AML-193 (cell line): ENCODE measurements around the gene RHOF.
"Not testable (repeated sequence)": the region's sequence is repeated elsewhere in the genome, so short reads cannot be mapped to it uniquely, and the experiment has no call there.

ENCODE experiments used
- DNase-seq, 2 experiments: peaks; one replicate each; lab custom pipeline; 2025; lab: John Stamatoyannopoulos, UW

The RHOF gene

GRCh38 chr12:121775501-121775900 is 18.0 kb downstream of the RHOF start:
- DNase-seq = no peak

GRCh38 chr12:121774968-121775474 is 18.5 kb downstream of the RHOF start:
- DNase-seq = no peak

GRCh38 chr12:121773011-121773777 is 20.3 kb downstream of the RHOF start:
- DNase-seq = peak; percentile 69 to 77

GRCh38 chr12:121770813-121771625 is 22.5 kb downstream of the RHOF start:
- no peak for DNase-seq

GRCh38 chr12:121770388-121770787 is 23.1 kb downstream of the RHOF start:
- DNase-seq = no peak

- DNase-seq = no peak
Measured at GRCh38 chr12:121769831-121770301, 23.6 kb downstream of the RHOF start.

- DNase-seq = no peak
Measured at GRCh38 chr12:121769297-121769830, 24.1 kb downstream of the RHOF start.

GRCh38 chr12:121767525-121768016 is 25.9 kb downstream of the RHOF start:
- DNase-seq = no peak

- DNase-seq = no peak
Measured at GRCh38 chr12:121766290-121767039, 27.0 kb downstream of the RHOF start.

GRCh38 chr12:121765573-121765972 is 27.9 kb downstream of the RHOF start:
- no peak for DNase-seq

- DNase-seq = no peak
Measured at GRCh38 chr12:121764808-121765207, 28.7 kb downstream of the RHOF start.

GRCh38 chr12:121762269-121762668 is 31.2 kb downstream of the RHOF start:
- DNase-seq = no peak

GRCh38 chr12:121758536-121758935 is 35.0 kb downstream of the RHOF start:
- DNase-seq = not testable (repeated sequence)

- no peak for DNase-seq
Measured at GRCh38 chr12:121755591-121755990, 37.9 kb downstream of the RHOF start.

- no peak for DNase-seq
Measured at GRCh38 chr12:121754836-121755235, 38.7 kb downstream of the RHOF start.

GRCh38 chr12:121753844-121754264 is 39.6 kb downstream of the RHOF start:
- no peak for DNase-seq

- no peak for DNase-seq
Measured at GRCh38 chr12:121751749-121752351, 41.6 kb downstream of the RHOF start.

- no peak for DNase-seq
Measured at GRCh38 chr12:121751034-121751433, 42.5 kb downstream of the RHOF start.

GRCh38 chr12:121750507-121750955 is 43.0 kb downstream of the RHOF start:
- no peak for DNase-seq

- DNase-seq = no peak
Measured at GRCh38 chr12:121749267-121749666, 44.2 kb downstream of the RHOF start.
